DND-41 (cell line): ENCODE results near the gene KCNQ5.

Source experiments
- CTCF ChIP-seq: IDR thresholded peaks from 2 replicates; pipeline ENCODE4 v1.5.1; 2012; ENCODE audit warnings: borderline replicate concordance, low read length, moderate library complexity, mild to moderate bottlenecking; ENCODE audit not compliant: poor library complexity, severe bottlenecking; ENCODE audit errors: extremely low read depth
- EZH2 ChIP-seq: IDR thresholded peaks from 3 replicates; pipeline ENCODE4 v1.6.1; 2012; ENCODE audit warnings: borderline replicate concordance, low read depth, mild to moderate bottlenecking, moderate library complexity, low read length, inconsistent platforms; ENCODE audit not compliant: severe bottlenecking

GRCh38 chr6:72733045-72733444 lies 111.2 kb downstream of the KCNQ5 start:
- no peak for TF ChIP-seq CTCF
- no peak for TF ChIP-seq EZH2
